PC-3 (cell line): ENCODE results near the gene KIDINS220. TPM values are rescaled to one million over a fixed set of nuclear protein-coding genes. Genes with fewer than 3 reads are reported as not detected.

ENCODE experiments used
- ATAC-seq: fragments of 200-7000 bp; cut with Tn5 transposase; 2 replicates; pipeline ENCODE4 v1.9.1; 2020; ENCODE audit warnings: mild to moderate bottlenecking, moderate library complexity
- BruUV-seq: library from RNA; stranded (reverse); fragments of 400-500 nt; replicated peaks from 2 replicates; lab custom pipeline; 2021; lab: Mats Ljungman, UMichigan
- CTCF ChIA-PET: fragments of 300-600 bp; sonication (Branson Sonifier 250); formaldehyde crosslinking; loops from one replicate; lab custom pipeline; 2022; ENCODE audit warnings: antibody characterized with exemption; lab: Charles Lee
- POLR2A ChIA-PET: fragments of 300-600 bp; sonication (Branson Sonifier 250); formaldehyde crosslinking; loops from one replicate; lab custom pipeline; 2022; ENCODE audit warnings: antibody characterized with exemption; ENCODE audit not compliant: unreplicated experiment; lab: Charles Lee
- DNase-seq: peaks from one replicate; pipeline ENCODE4 v3.0.0-alpha.2; 2015
- H2AFZ ChIP-seq: fragments of 300-600 bp; sonication (generic); 2 replicates; pipeline ENCODE4 v1.6.0; 2016; ENCODE audit warnings: antibody characterized with exemption, low read length
- H3F3A ChIP-seq: fragments of 300-600 bp; sonication (generic); one replicate; pipeline ENCODE4 v1.6.0; 2017; ENCODE audit warnings: antibody characterized with exemption, low read length, control low read depth, mild to moderate bottlenecking; ENCODE audit not compliant: unreplicated experiment
- H3K27ac ChIP-seq: fragments of 300-600 bp; sonication (generic); 2 replicates; pipeline ENCODE4 v1.5.1; 2016; ENCODE audit warnings: mild to moderate bottlenecking, low read length
- H3K27me3 ChIP-seq: fragments of 300-600 bp; sonication (generic); 2 replicates; pipeline ENCODE4 v1.6.1; 2016; ENCODE audit warnings: low read length, mixed read lengths
- H3K36me3 ChIP-seq: fragments of 300-600 bp; sonication (generic); 2 replicates; pipeline ENCODE4 v1.6.1; 2016; ENCODE audit warnings: low read depth, mixed run types, low read length, mixed read lengths
- H3K4me1 ChIP-seq: fragments of 300-600 bp; sonication (generic); 2 replicates; pipeline ENCODE4 v1.5.1; 2016; ENCODE audit warnings: low read length; ENCODE audit not compliant: insufficient read depth
- H3K4me2 ChIP-seq: fragments of 300-600 bp; sonication (generic); 2 replicates; pipeline ENCODE4 v1.6.0; 2016; ENCODE audit warnings: low read length
- H3K4me3 ChIP-seq: fragments of 300-600 bp; sonication (generic); 2 replicates; pipeline ENCODE4 v1.5.1; 2016; ENCODE audit warnings: mild to moderate bottlenecking, low read length, mixed read lengths
- H3K79me2 ChIP-seq: fragments of 300-600 bp; sonication (generic); 2 replicates; pipeline ENCODE4 v1.6.1; 2017; ENCODE audit warnings: low read length, mixed read lengths
- H3K9ac ChIP-seq: fragments of 300-600 bp; sonication (generic); 2 replicates; pipeline ENCODE4 v1.6.0; 2016; ENCODE audit warnings: mild to moderate bottlenecking, low read length
- H3K9me2 ChIP-seq: fragments of 300-600 bp; sonication (generic); replicated peaks from 2 replicates; pipeline ENCODE4 v1.6.1; 2016; ENCODE audit warnings: mixed run types, low read length, mixed read lengths
- H3K9me3 ChIP-seq: fragments of 300-600 bp; sonication (generic); 2 replicates; pipeline ENCODE4 v1.6.1; 2016; ENCODE audit warnings: low read length, mixed read lengths
- H4K20me1 ChIP-seq: fragments of 300-600 bp; sonication (generic); 2 replicates; pipeline ENCODE4 v1.6.1; 2016; ENCODE audit warnings: low read length, mixed read lengths
- EZH2 ChIP-seq: fragments of 300-600 bp; sonication (generic); IDR thresholded peaks from one replicate; pipeline ENCODE4 v1.6.1; 2017; ENCODE audit warnings: antibody characterized with exemption, mild to moderate bottlenecking, low read length; ENCODE audit not compliant: unreplicated experiment
- EZH2phosphoT487 ChIP-seq: fragments of 300-600 bp; sonication (generic); IDR thresholded peaks from 2 replicates; pipeline ENCODE4 v1.6.1; 2018; ENCODE audit warnings: mild to moderate bottlenecking, antibody characterized with exemption, low read length, borderline replicate concordance
- intact Hi-C: fragments of 100-400 bp; cut with micrococcal nuclease; formaldehyde crosslinking; loops from 2 replicates; pipeline ENCODE4 v1.9.0; 2023
- total RNA-seq: library from RNA; depleted of rRNA; stranded (reverse); fragments of >200 nt; gene quantifications from 2 replicates; pipeline ENCODE4 v1.2.3, GENCODE V29; 2014
- TF ChIP-seq, protein P1 (sequence below): fragments of 300-600 bp; sonication (generic); conservative IDR thresholded peaks from 2 replicates; pipeline ENCODE4 v1.5.1; 2017; ENCODE audit warnings: antibody characterized with exemption, low read depth, mild to moderate bottlenecking, low read length

KIDINS220 gene
- total RNA-seq, 1 experiment from 2014 or later, result 37.6 TPM

DNA sequence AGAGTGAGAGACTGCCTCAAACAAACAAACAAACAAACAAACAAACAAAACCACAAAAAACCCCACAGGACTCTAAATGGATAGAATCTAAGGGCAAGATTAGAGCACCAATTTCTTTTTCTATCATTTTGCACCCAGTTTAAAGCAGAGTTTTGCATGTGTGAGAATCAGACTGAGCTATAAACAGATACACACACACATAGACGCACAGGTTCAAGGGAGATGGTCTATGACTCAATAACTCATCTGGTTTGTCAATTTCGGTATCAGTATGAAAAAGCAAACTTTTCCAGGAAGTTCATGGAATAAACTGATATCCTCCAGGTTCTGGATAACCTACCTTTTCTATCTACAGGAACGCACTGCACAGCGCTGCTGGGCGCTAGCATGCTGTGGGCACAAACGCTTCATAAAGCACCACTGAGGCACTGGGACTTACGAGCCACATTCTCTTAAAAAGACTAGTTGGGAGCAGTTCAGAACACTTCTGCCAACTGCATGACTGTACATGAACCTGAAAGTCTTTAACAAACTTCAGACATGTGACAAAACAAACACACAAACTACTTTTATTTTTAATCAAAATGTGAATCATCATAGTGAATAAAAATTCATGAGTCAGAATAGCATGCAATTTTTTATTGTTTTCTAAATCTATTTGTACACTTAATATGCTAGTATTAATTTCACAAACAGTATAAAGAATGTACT, 109.0 kb downstream of the KIDINS220 start:
- peak; percentile 59 for ATAC-seq
- H2AFZ ChIP-seq, result no peak overlapping the region
- TF ChIP-seq EZH2phosphoT487 (no peak), EZH2 (no peak)
- TF ChIP-seq, protein P1, sequence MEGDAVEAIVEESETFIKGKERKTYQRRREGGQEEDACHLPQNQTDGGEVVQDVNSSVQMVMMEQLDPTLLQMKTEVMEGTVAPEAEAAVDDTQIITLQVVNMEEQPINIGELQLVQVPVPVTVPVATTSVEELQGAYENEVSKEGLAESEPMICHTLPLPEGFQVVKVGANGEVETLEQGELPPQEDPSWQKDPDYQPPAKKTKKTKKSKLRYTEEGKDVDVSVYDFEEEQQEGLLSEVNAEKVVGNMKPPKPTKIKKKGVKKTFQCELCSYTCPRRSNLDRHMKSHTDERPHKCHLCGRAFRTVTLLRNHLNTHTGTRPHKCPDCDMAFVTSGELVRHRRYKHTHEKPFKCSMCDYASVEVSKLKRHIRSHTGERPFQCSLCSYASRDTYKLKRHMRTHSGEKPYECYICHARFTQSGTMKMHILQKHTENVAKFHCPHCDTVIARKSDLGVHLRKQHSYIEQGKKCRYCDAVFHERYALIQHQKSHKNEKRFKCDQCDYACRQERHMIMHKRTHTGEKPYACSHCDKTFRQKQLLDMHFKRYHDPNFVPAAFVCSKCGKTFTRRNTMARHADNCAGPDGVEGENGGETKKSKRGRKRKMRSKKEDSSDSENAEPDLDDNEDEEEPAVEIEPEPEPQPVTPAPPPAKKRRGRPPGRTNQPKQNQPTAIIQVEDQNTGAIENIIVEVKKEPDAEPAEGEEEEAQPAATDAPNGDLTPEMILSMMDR, result no peak
- no peaks in the 10 kb centered on the region for H3K79me2 ChIP-seq
- no peak overlapping the region for H3K4me2 ChIP-seq
- peak overlapping the region; percentile 17 for H3K27ac ChIP-seq
- H3K9ac ChIP-seq, result no peak overlapping the region
- H3K27me3 ChIP-seq, result no peaks in the 10 kb centered on the region
- ChIA-PET POLR2A (no interaction called here), CTCF (no interaction called here)
- H3K4me3 ChIP-seq, result no peak overlapping the region
- DNase-seq, result peak; percentile 55
- H3K9me3 ChIP-seq, result no peaks in the 10 kb centered on the region
- H3K9me2 ChIP-seq, result no peaks in the 10 kb centered on the region
- peaks cover 18% of the 10 kb centered on the region for H3K36me3 ChIP-seq
- intact Hi-C loops, result loop anchor here (2.0 kb wide), 1 partner anchor 34 kb away; no protein-coding TSS in a partner anchor
- H3F3A ChIP-seq, result no peaks in the 10 kb centered on the region
- peaks cover 26% of the 10 kb centered on the region for H3K4me1 ChIP-seq
- BruUV-seq, result no TSS peak
- no peaks in the 10 kb centered on the region for H4K20me1 ChIP-seq

DNA sequence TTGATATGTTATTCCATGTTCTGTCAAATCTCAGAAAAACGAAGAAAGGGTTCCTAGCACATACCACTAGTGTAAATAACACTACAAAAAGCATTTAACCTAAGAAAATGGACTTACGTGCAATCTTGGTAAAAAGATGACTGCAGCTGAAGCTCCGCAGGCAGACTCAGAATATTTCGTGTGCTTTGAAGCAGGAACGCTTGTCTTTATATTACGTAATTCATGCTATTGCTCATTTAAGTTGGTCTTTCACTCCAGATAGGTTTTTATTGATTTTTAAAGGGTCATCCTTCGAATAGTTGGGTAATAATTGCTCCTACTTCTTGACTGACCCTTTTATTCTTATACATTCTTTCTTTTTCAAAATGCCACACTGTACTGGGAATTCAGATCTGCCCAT, 111.6 kb downstream of the KIDINS220 start:
- Histone ChIP-seq H3F3A (no peaks in the 10 kb centered on the region), H3K9ac (no peak overlapping the region), H4K20me1 (no peaks in the 10 kb centered on the region), H3K9me3 (no peaks in the 10 kb centered on the region), H3K27ac (no peak overlapping the region), H3K4me2 (no peak overlapping the region), H3K9me2 (no peaks in the 10 kb centered on the region), H3K4me1 (peaks cover 25% of the 10 kb centered on the region), H3K27me3 (no peaks in the 10 kb centered on the region), H3K79me2 (no peaks in the 10 kb centered on the region), H3K4me3 (no peak overlapping the region), H3K36me3 (peaks cover 6% of the 10 kb centered on the region; the same call in 1 of the 2 replicates), H2AFZ (no peak overlapping the region)
- intact Hi-C loops, result no loop called here
- TF ChIP-seq EZH2 (no peak), EZH2phosphoT487 (no peak)
- TF ChIP-seq, protein P1, result no peak
- no TSS peak for BruUV-seq
- ChIA-PET POLR2A (no interaction called here), CTCF (interaction anchor here (0.6 kb wide), 1 partner anchor 1829 kb away, joined by 5 read pairs; no protein-coding TSS in a partner anchor)
- ATAC-seq, result no peak
- DNase-seq, result no peak

DNA sequence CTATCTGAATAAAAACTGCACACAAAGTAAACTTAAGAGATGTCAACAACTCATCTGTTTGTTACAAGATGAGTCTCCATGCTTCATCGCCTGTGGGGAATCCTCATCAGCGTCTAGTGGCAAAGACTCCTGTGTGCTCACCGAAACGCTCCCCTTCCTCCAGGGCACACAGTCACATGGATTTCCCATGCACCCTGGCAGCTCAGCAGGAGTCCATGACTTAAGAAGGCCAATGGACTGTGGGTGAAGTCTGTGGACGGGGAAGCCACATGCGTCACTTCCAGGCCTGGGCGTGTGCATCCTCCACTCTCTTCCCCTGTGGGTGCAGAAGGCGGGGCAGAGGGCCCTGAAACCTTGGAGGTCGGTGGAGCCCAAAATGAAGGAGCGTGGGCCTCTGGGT, 114.4 kb downstream of the KIDINS220 start:
- H3K4me2 ChIP-seq, result no peak overlapping the region
- H3K4me1 ChIP-seq, result no peaks in the 10 kb centered on the region; the same call in 1 of the 2 replicates
- intact Hi-C loops, result no loop called here
- ChIA-PET POLR2A (no interaction called here), CTCF (no interaction called here)
- H3F3A ChIP-seq, result no peaks in the 10 kb centered on the region
- TF ChIP-seq EZH2, result no peak
- no peak for TF ChIP-seq EZH2phosphoT487
- TF ChIP-seq, protein P1, result no peak
- no peaks in the 10 kb centered on the region for H3K27me3 ChIP-seq
- no peak overlapping the region for H3K4me3 ChIP-seq
- H3K79me2 ChIP-seq, result no peaks in the 10 kb centered on the region
- no peak for ATAC-seq
- no peaks in the 10 kb centered on the region for H4K20me1 ChIP-seq
- no peak overlapping the region for H3K9ac ChIP-seq
- no peak overlapping the region for H3K27ac ChIP-seq
- no peak for DNase-seq
- no TSS peak for BruUV-seq
- no peaks in the 10 kb centered on the region for H3K9me2 ChIP-seq
- H3K9me3 ChIP-seq, result no peaks in the 10 kb centered on the region
- H3K36me3 ChIP-seq, result no peaks in the 10 kb centered on the region
- no peak overlapping the region for H2AFZ ChIP-seq
